Astrocyte (in vitro differentiated cells and primary cell): ENCODE data around the gene APLP2. TPM values are rescaled to one million over a fixed set of nuclear protein-coding genes. Genes with fewer than 3 reads are reported as not detected.

ENCODE experiments used
- DNase-seq: peaks from one replicate; pipeline ENCODE4 v3.0.0-alpha.2; 2010; ENCODE audit warnings: low read depth
- FAIRE-seq: peaks from 2 replicates; lab custom pipeline; 2011; peaks lifted over from hg19 to GRCh38; lab: Jason Lieb, UNC
- H2AFZ ChIP-seq: 2 replicates; pipeline ENCODE4 v1.6.0; 2012; ENCODE audit warnings: low read depth, low read length, inconsistent platforms
- H3K27ac ChIP-seq: 2 replicates; pipeline ENCODE4 v1.5.1; 2011; ENCODE audit warnings: low read depth, low read length, inconsistent platforms
- H3K27me3 ChIP-seq: 2 replicates; pipeline ENCODE4 v1.6.0; 2011; ENCODE audit warnings: low read length, inconsistent platforms; ENCODE audit not compliant: insufficient read depth
- H3K36me3 ChIP-seq: 2 replicates; pipeline ENCODE4 v1.5.1; 2011; ENCODE audit warnings: low read length, inconsistent platforms; ENCODE audit not compliant: insufficient read depth
- H3K4me1 ChIP-seq: 2 replicates; pipeline ENCODE4 v1.5.1; 2011; ENCODE audit warnings: low read length, inconsistent platforms; ENCODE audit not compliant: insufficient read depth
- H3K4me2 ChIP-seq: 2 replicates; pipeline ENCODE4 v1.6.0; 2012; ENCODE audit warnings: low read length, inconsistent platforms
- H3K4me3 ChIP-seq: 2 replicates; pipeline ENCODE4 v1.5.1; 2011; ENCODE audit warnings: low read depth, mild to moderate bottlenecking, low read length, inconsistent platforms; ENCODE audit not compliant: insufficient read depth
- H3K79me2 ChIP-seq: 2 replicates; pipeline ENCODE4 v1.6.0; 2012; ENCODE audit warnings: mild to moderate bottlenecking, low read length, inconsistent platforms; ENCODE audit not compliant: insufficient read depth
- H3K9ac ChIP-seq: 2 replicates; pipeline ENCODE4 v1.6.0; 2012; ENCODE audit warnings: mild to moderate bottlenecking, low read length, inconsistent platforms
- H3K9me3 ChIP-seq: 2 replicates; pipeline ENCODE4 v1.5.1; 2012; ENCODE audit warnings: low read depth, mild to moderate bottlenecking, low read length, inconsistent platforms; ENCODE audit not compliant: insufficient read depth
- H4K20me1 ChIP-seq: 2 replicates; pipeline ENCODE4 v1.6.0; 2012; ENCODE audit warnings: low read length, inconsistent platforms; ENCODE audit not compliant: insufficient read depth
- H3K27ac Mint-ChIP-seq: one replicate; pipeline ENCODE4 v1.8.0; 2021; ENCODE audit warnings: mild to moderate bottlenecking, mixed read lengths; ENCODE audit not compliant: unreplicated experiment
- H3K27me3 Mint-ChIP-seq: one replicate; pipeline ENCODE4 v1.8.0; 2021; ENCODE audit warnings: low read depth, mixed read lengths; ENCODE audit not compliant: unreplicated experiment
- H3K36me3 Mint-ChIP-seq: one replicate; pipeline ENCODE4 v1.8.0; 2021; ENCODE audit warnings: low read depth, mixed read lengths; ENCODE audit not compliant: unreplicated experiment
- H3K4me1 Mint-ChIP-seq: one replicate; pipeline ENCODE4 v1.8.0; 2021; ENCODE audit warnings: low read depth, mixed read lengths; ENCODE audit not compliant: unreplicated experiment
- H3K4me3 Mint-ChIP-seq: one replicate; pipeline ENCODE4 v1.8.0; 2021; ENCODE audit warnings: mild to moderate bottlenecking, moderate library complexity, mixed read lengths; ENCODE audit not compliant: unreplicated experiment
- H3K9me3 Mint-ChIP-seq: one replicate; pipeline ENCODE4 v1.8.0; 2021; ENCODE audit warnings: mild to moderate bottlenecking, mixed read lengths; ENCODE audit not compliant: unreplicated experiment
- CTCF ChIP-seq: IDR thresholded peaks from 2 replicates; pipeline ENCODE4 v1.5.1; 2011; ENCODE audit warnings: low read depth, mild to moderate bottlenecking, inconsistent platforms, low read length, moderate library complexity; ENCODE audit not compliant: insufficient read depth
- EZH2 ChIP-seq: IDR thresholded peaks from 2 replicates; pipeline ENCODE4 v1.6.1; 2012; ENCODE audit warnings: mild to moderate bottlenecking, low read length, inconsistent platforms; ENCODE audit not compliant: insufficient read depth
- total RNA-seq: library from RNA; stranded (reverse); gene quantifications from 2 replicates; pipeline ENCODE4 v1.2.1, GENCODE V29; 2021

The APLP2 gene
- total RNA-seq, 1 donor from 2014 or later, result 849 TPM

- Mint-ChIP-seq H3K27ac (no peak overlapping the region), H3K9me3 (no peaks in the 10 kb centered on the region), H3K27me3 (no peaks in the 10 kb centered on the region)
Observed at GRCh38 chr11:130025371-130025770, 44.3 kb upstream of the APLP2 start.

GRCh38 chr11:130029137-130029536 is 40.6 kb upstream of the APLP2 start:
- no peaks in the 10 kb centered on the region for H3K79me2 ChIP-seq
- H3K4me3 ChIP-seq, result no peak overlapping the region
- no peak overlapping the region for H3K4me3 Mint-ChIP-seq
- no peaks in the 10 kb centered on the region for H3K27me3 Mint-ChIP-seq
- H3K27me3 ChIP-seq, result no peaks in the 10 kb centered on the region
- H3K9me3 ChIP-seq, result no peaks in the 10 kb centered on the region
- TF ChIP-seq EZH2 (no peak), CTCF (no peak)
- no peak overlapping the region for H2AFZ ChIP-seq
- H3K4me1 Mint-ChIP-seq, result peaks cover 6% of the 10 kb centered on the region
- H3K36me3 ChIP-seq, result no peaks in the 10 kb centered on the region
- DNase-seq (no peak), FAIRE-seq (no peak)
- H3K9ac ChIP-seq, result no peak overlapping the region
- no peaks in the 10 kb centered on the region for H3K4me1 ChIP-seq
- peak overlapping the region; percentile 8 for H3K27ac Mint-ChIP-seq
- no peak overlapping the region for H3K4me2 ChIP-seq
- H3K9me3 Mint-ChIP-seq, result no peaks in the 10 kb centered on the region
- H3K36me3 Mint-ChIP-seq, result no peaks in the 10 kb centered on the region
- no peak overlapping the region for H3K27ac ChIP-seq
- H4K20me1 ChIP-seq, result no peaks in the 10 kb centered on the region

More at GRCh38 chr11:130025371-130025770, 44.3 kb upstream of the APLP2 start:
- no peak overlapping the region for H3K4me2 ChIP-seq
- H3K4me3 ChIP-seq, result no peak overlapping the region
- no peak for DNase-seq
- no peaks in the 10 kb centered on the region for H3K79me2 ChIP-seq
- peaks cover 24% of the 10 kb centered on the region for H3K4me1 Mint-ChIP-seq
- H3K9me3 ChIP-seq, result no peaks in the 10 kb centered on the region
- no peaks in the 10 kb centered on the region for H3K36me3 Mint-ChIP-seq
- H3K27me3 ChIP-seq, result no peaks in the 10 kb centered on the region
- H3K27ac ChIP-seq, result no peak overlapping the region
- FAIRE-seq, result no peak
- no peak overlapping the region for H3K9ac ChIP-seq
- TF ChIP-seq CTCF (no peak), EZH2 (no peak)
- H4K20me1 ChIP-seq, result no peaks in the 10 kb centered on the region
- no peak overlapping the region for H2AFZ ChIP-seq
- H3K36me3 ChIP-seq, result no peaks in the 10 kb centered on the region
- peaks cover 9% of the 10 kb centered on the region for H3K4me1 ChIP-seq
- H3K4me3 Mint-ChIP-seq, result no peak overlapping the region

- H3K4me2 ChIP-seq, result no peak overlapping the region
- no peak overlapping the region for H3K27ac ChIP-seq
- Mint-ChIP-seq H3K27me3 (no peaks in the 10 kb centered on the region), H3K36me3 (no peaks in the 10 kb centered on the region), H3K9me3 (no peaks in the 10 kb centered on the region), H3K27ac (no peak overlapping the region), H3K4me1 (peaks cover 5% of the 10 kb centered on the region), H3K4me3 (no peak overlapping the region)
- FAIRE-seq (no peak), DNase-seq (no peak)
- no peak overlapping the region for H2AFZ ChIP-seq
- H3K36me3 ChIP-seq, result no peaks in the 10 kb centered on the region
- H3K4me3 ChIP-seq, result no peak overlapping the region
- H3K9me3 ChIP-seq, result no peaks in the 10 kb centered on the region
- H3K79me2 ChIP-seq, result no peaks in the 10 kb centered on the region
- no peaks in the 10 kb centered on the region for H3K4me1 ChIP-seq
- no peaks in the 10 kb centered on the region for H3K27me3 ChIP-seq
- no peak overlapping the region for H3K9ac ChIP-seq
- H4K20me1 ChIP-seq, result no peaks in the 10 kb centered on the region
- no peak for TF ChIP-seq EZH2
- TF ChIP-seq CTCF, result no peak
Observed at GRCh38 chr11:130031056-130031455, 38.6 kb upstream of the APLP2 start.
